Cardiac fibroblast (primary cell): Measurements from ENCODE around the gene PIEZO2.

ENCODE experiments used
- DNase-seq, 2 donors: peaks; one replicate each; pipeline versions ENCODE4 v3.0.0 to v3.0.0-alpha.2; 2010; ENCODE audit warnings: low read depth in 2 of 2
- H3K4me3 ChIP-seq, 2 donors: replicated peaks in 1 of 2; 1 replicate in 1 of 2; 2 replicates in 1 of 2; pipeline ENCODE4 v1.5.1; 2011; ENCODE audit warnings: low read depth in 2 of 2, low read length in 2 of 2, mild to moderate bottlenecking in 2 of 2, moderate library complexity in 1 of 2
- TF ChIP-seq, protein P1 (sequence below): IDR thresholded peaks from one replicate; pipeline ENCODE4 v1.5.1; 2011; ENCODE audit warnings: low read depth, mild to moderate bottlenecking, low read length, inconsistent platforms

Gene PIEZO2

DNA sequence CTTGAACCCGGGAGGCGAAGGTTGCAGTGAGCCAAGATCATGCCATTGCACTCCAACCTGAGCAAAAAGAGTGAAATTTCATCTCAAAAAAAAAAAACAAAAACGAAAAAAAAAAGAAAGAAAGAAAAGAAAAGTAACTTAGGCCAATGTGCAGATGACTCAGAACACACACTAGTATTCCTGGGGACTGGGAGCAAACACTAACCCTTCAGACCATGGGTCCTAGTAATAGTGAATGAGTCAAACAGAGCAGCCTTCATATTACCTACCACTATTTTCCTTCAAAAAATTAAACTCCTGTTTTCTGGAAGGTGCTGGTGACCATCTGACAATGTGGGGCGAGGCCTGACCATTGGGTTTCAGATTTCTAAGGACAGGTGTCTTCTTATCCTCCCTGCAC is 253.4 kb downstream of the PIEZO2 start:
- no peak for DNase-seq
- TF ChIP-seq, protein P1, sequence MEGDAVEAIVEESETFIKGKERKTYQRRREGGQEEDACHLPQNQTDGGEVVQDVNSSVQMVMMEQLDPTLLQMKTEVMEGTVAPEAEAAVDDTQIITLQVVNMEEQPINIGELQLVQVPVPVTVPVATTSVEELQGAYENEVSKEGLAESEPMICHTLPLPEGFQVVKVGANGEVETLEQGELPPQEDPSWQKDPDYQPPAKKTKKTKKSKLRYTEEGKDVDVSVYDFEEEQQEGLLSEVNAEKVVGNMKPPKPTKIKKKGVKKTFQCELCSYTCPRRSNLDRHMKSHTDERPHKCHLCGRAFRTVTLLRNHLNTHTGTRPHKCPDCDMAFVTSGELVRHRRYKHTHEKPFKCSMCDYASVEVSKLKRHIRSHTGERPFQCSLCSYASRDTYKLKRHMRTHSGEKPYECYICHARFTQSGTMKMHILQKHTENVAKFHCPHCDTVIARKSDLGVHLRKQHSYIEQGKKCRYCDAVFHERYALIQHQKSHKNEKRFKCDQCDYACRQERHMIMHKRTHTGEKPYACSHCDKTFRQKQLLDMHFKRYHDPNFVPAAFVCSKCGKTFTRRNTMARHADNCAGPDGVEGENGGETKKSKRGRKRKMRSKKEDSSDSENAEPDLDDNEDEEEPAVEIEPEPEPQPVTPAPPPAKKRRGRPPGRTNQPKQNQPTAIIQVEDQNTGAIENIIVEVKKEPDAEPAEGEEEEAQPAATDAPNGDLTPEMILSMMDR, result no peak

GRCh38 chr18:10894501-10894900 is 254.9 kb downstream of the PIEZO2 start:
- TF ChIP-seq, protein P1, result no peak
- H3K4me3 ChIP-seq, result no peak overlapping the region
- no peak for DNase-seq

More for the DNA sequence above, 253.4 kb downstream of the PIEZO2 start:
- H3K4me3 ChIP-seq, result no peak overlapping the region

DNA sequence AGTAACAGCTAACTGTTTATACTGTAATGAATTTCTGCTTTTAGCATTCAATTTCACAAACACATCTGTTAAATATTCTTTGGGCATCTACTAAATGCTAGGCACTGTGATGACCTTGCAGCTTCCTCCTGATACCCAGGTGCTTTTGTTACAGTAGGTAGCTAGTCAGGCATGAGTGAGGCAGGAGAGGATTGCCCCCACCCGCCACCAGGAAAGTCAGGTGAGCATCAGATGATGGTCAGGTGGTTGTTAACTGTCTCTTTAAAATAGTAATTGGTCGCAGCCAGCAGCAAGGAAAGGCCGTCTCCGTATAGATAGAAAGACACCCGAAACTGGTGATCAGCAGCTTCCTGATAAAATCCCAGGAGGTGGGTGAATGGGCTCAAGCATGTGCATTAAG is 255.6 kb downstream of the PIEZO2 start:
- no peak for DNase-seq
- TF ChIP-seq, protein P1, result no peak
- no peak overlapping the region for H3K4me3 ChIP-seq

DNA sequence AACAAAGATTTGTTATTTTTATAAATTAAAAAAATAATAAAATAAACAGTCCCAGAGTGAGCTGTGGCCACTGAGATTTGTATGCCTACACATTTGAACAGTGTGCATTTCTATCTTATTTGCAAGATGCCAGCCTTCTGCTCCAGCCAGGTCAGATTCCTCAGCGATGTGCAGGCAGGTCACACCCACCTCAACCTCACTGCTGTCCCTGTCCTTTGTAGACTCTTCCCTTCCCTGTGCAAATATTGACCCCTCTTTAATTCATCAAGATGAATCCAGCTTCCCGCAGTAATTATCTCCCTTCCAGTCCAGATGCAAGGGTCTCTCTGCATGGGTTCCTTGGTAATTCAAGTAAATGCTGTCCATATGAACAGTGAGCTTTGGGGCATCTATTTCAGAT is 256.2 kb downstream of the PIEZO2 start:
- no peak for DNase-seq
- H3K4me3 ChIP-seq, result no peak overlapping the region
- TF ChIP-seq, protein P1, result no peak

GRCh38 chr18:10892786-10893185 is 256.6 kb downstream of the PIEZO2 start:
- peak; percentile 23 to 34 for DNase-seq
- H3K4me3 ChIP-seq, result no peak overlapping the region
- TF ChIP-seq, protein P1, result no peak

GRCh38 chr18:10890022-10890421 is 259.3 kb downstream of the PIEZO2 start:
- H3K4me3 ChIP-seq, result no peak overlapping the region
- TF ChIP-seq, protein P1, result no peak
- DNase-seq, result no peak

GRCh38 chr18:10878703-10879102 is 270.7 kb downstream of the PIEZO2 start:
- no peak overlapping the region for H3K4me3 ChIP-seq
- no peak for DNase-seq
- TF ChIP-seq, protein P1, result no peak
